HG02571 (cell line): ENCODE results near the gene ARPC5L.
"Not testable (repeated sequence)": the region's sequence is repeated elsewhere in the genome, so short reads cannot be mapped to it uniquely, and the experiment has no call there.

Source experiments
- ATAC-seq: cut with Tn5 transposase; IDR thresholded peaks from one replicate; pipeline ENCODE4 v1.9.1; 2021; ENCODE audit warnings: mild to moderate bottlenecking, moderate library complexity; ENCODE audit not compliant: unreplicated experiment

ARPC5L gene

DNA sequence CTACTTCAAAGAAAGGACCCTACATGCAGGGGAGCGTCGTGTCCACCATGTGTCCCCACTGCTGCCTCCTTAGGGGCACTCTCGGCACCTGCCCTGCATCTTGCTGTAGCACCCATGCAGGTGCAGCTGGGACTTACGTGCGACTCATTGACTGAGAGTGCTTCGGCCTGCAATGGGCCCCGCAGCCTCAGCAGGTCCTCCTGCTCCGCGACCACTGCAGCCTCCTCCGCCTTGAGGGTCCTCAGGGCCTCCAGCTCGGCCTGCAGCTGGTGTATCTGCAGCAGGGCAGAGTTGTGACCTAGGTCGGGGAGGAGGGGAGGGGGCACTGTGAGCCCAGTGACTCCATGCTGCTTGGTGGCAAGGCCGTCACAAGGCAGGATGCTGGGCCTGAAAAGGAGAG, 27.1 kb downstream of the ARPC5L start:
- ATAC-seq, result no peak

DNA sequence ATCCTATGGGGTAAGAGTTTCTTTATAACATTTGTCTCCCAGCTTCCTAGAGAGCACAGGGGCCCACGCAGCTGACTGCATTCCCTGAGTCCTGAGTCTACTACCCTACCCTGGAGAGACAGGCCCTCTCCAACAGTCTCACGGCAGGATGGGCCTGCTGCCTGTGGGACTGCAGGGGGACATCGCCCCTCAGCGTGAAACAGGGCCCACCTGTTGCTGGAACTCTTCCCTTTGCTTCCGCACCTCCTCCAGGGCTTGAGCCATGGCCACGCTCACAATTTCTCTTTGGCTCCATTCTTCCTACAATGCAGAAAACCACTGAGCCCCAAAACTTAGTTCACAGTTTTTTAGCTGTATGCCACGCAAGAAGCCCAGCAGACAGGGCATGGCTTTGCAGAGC, 28.2 kb downstream of the ARPC5L start:
- ATAC-seq, result no peak

DNA sequence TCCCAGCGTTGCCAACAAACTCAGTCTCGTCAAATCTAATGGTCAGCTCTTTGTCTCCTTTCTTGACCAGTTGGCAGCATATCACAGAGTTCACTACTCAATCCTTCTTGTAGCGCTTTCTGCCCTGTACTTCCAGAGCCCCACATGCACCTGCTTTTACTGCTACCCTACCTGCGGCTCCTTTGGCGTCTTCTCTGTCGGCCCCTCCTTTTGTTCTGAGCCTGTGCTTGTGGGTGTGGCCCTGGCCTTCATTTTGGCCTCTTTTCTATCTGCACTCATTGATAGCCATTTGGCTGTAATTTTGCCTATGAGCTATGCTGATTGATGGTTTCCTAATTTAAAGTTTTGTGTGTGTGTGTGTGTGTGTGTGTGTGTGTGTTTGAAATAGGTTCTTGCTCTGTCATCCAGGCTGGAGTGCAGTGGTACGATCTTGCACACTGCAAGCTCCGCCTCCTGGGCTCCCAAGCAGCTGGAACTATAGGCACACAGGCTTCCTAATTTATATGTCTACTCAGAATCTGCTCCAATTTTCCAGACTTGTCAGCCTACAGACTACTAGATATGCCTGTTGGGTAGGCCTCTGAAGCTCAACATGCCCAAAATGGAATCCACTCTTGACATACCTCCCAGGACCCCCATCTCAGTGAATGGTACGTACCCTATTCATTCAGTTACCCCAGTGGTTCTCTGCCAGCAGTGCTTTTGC, 32.3 kb downstream of the ARPC5L start:
- no peak for ATAC-seq

DNA sequence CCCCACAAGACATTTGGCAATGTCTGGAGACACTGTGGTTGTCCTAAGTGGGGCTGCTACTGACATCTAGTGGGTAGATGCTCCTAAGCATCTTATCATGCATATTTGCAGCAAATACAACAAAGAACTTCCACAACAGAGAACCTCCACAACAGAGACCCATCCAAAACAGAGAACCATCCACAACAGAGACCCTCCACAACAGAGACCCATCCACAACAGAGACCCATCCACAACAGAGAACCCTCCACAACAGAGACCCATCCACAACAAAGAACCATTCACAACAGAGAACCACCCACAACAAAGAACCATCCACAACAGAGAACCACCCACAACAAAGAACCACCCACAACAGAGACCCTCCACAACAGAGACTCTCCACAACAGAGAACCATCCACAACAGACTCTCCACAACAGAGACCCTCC, 32.8 kb downstream of the ARPC5L start:
- no peak for ATAC-seq

DNA sequence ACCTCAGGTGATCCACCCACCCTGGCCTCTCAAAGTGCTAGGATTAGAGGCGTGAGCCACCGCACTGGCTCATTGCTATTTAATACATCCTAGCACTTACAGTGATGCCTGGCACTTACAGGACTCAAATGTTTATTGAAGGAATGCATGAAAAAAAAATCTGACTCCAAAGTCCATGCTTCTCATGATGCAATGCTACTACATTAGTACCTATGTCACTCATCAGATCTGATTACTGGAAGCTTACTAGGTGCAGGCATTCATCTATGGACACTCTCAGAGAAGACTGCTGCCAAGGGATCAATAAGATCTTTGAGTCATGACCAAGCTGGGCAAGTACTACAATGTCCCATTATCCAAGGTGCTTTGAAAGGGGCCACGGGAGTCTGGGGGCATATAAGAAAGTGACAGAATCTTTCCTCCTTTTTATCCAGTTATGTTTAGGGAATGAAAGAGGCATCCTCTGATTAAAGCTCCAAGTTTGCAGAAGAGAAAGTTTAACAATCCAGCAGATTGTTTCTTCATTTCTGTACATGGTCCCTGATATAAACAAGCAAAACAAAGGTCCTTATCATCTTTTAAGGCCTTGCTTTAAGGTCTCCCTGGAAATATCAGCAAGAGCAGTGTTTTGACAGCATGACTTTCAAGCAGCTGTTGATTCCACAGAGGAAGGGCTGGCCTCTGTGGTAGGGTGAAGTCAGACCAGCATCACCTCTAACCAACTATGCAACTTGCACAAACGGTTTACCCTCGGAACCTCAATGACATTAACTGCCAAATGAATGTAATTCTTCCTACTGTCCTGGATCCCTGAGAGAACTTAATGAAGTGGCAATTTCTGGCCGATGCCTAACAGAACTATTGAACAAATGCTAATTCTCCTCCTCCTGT, 35.9 kb downstream of the ARPC5L start:
- no peak for ATAC-seq

DNA sequence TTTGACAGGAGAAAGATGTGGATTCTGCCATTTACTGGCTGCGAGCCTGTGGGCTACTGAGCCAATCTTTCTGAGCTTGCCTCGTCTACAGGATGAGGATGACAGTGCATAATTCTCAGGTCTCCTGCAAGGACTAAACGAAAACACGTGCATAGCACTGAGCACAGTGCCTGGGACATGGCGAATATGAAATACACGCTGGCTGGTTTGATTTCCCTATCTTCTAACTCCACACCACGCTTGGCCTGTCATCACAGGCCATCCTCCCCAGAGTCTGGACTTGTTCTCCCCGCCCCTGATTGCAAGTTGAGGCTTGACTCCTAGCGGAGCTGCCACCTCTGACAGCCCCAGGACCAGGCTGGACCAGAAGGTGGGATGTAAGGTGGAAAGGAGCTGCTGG, 37.9 kb downstream of the ARPC5L start:
- ATAC-seq, result no peak

DNA sequence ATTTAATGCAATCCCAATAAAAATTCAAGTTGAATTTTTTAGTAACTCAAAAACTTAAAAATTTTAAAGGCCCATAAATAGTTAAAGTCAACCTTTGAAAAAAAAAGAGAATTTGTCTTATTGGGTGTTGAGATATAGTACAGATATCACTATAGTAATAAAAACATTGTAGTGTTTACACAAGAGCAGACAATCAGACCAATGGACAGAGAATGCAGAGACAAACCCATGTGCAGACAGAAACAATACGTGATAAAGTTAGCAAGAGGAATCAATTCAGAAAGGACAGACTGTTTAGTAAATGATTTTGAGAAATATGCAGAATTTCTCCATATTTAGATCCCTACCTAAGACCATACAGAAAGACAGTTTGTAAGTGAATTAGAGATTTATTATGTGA, 45.0 kb downstream of the ARPC5L start:
- no peak for ATAC-seq

DNA sequence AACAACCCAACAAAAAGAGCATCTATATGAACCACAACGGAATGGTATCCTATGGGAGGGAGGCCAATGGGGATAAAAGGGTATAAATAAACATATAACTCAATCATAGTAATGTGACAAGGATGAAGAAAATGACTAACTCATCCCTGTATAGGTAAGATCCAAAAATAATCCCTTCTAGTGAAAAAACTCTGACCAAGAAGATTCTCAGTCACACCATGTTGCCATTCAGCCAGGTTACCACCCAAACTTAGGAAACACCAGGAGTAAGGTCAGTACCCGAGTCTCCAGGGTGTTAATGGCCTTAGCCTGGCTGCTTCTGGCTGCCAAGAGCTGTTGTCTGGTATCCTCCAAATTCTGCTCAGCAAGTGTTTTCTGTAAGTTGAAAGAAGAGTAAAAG, 46.2 kb downstream of the ARPC5L start:
- ATAC-seq, result no peak

DNA sequence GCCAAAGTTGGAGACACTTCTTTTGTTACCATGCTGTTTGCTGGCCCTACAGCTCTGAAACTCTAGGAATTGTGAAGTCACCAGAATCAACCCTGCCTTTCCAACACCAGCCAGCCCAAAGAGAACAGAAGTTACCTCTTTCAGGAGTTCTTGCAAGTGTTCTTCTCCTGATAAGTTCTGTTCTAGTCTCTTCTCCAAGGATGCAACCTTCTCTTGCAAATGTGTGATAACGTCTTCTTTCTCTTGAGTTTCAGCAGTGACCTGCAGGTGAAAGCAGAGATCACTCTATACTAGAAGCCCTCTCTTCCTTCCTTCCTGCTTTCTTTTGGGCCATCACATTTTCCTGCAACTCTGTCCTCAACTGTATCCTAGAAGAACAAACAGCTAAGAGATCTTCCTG, 49.8 kb downstream of the ARPC5L start:
- ATAC-seq, result no peak

DNA sequence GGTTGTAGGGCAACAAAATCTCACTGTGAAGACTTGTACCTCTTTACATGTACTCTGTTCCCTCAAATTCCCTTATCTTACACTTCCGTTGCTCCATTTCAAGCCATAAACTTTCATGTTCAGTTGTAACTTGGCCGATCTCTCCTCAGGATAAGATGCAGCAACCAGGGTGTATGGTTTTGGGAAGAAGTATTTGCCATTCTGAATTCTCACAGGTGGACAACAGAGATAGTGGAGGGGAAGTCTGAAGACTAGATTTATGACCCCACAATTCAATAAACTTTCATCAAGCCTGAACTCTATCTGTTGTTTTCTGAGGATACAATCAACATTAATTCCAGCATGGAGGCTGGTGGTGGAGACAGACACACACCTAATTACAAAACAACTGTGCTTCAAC, 51.4 kb downstream of the ARPC5L start:
- no peak for ATAC-seq

DNA sequence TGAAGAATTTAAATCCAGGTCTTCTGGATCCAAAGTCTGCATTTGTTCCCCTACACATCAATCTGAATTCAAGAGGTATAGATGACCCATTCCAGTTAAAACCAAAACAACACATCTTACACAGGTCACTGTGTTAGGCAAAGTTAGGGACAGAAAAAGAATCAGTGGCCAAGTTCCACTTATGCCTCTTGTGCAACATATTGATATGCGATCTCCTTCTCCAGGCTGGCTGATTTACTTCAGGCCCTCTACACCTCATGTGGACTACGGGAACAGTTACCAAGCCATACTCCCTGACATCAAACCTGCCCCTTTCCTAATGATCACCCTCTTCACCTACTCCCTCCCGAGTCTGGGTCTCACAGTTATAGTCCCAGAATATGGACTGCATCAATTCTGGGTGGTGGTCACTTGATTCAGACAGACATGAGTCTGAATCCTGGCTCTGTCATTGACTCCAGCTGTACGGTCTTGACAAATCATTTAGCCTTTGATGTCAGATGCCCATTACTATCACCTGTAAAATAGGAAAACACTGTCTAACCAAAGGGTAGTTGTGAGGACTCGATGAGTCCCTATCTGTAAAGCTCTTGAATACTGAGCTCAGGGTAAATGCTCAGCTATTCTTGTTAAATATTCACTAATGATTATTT, 52.9 kb downstream of the ARPC5L start:
- ATAC-seq, result no peak

DNA sequence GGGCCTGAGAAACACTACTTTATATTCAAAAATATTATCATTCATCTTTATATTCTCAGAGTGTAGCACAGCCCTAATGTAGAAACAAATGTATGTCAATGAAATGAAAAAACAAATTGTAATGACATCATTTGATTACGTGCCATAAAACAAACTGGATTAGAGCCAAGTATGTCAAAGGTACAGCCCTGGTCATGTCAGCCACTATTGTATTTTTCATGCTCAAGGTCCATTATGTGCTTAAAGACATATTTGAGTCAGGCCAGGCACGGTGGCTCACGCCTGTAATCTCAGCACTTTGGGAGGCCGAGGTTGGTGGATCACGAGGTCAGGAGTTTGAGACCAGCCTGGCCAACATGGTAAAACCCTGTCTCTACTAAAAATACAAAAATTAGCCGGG, 58.5 kb downstream of the ARPC5L start:
- not testable (repeated sequence) for ATAC-seq
